HL-60 (cell line): ENCODE measurements around the gene HOXD8.

Source experiments
- POLR2AphosphoS5 ChIP-seq: IDR thresholded peaks from 2 replicates; pipeline ENCODE4 v1.6.1; 2012; ENCODE audit warnings: low read depth
- TF ChIP-seq, protein P1 (sequence below): IDR thresholded peaks from one replicate; pipeline ENCODE4 v1.5.1; 2011; ENCODE audit warnings: low read length, control low read depth, inconsistent platforms; ENCODE audit not compliant: insufficient read depth

DNA sequence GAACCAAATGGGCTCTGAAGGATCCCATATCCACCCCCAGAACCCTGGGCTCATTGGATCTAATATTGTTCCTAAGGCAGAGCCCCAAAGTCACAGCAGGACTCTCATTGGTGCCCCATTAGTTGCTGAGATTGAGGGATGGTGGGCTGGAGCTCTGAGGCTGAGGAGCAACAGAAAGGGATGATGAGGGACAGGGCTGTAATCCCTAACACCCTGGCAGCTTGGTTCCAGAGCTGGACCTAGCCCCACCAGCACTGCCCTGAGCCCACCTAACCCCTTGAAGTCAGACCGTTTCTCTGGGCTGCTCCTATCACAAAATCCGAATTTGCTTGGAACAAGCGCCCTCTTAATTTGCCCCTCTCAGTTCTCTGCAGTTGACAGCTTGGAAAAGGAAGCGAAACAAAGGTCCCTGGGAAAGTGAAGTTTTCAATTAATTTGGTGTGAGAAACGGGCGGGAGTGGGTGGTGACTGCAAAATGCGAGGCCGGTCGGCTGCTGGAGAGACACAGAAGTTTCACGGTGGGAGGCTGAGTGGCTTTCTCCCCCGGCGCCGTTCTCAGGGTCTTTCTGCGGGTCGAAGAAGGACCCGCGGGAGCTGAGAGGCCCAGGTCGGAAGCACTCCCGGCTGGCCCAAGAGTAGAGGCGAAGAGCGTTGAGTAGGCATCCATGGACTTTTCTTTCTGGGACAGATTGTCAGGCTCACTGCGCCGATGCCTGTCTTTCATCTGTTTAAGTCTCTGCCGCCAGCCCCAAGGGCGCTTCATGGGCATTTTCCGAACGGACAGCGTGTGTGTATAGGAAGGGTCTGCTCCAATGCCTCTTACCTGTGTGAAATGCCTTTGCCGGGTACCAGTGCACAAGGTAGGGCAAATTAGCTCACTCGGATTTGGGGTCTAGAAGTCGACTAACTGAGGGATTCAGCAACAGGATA, 37.9 kb upstream of the HOXD8 start:
- TF ChIP-seq, protein P1, sequence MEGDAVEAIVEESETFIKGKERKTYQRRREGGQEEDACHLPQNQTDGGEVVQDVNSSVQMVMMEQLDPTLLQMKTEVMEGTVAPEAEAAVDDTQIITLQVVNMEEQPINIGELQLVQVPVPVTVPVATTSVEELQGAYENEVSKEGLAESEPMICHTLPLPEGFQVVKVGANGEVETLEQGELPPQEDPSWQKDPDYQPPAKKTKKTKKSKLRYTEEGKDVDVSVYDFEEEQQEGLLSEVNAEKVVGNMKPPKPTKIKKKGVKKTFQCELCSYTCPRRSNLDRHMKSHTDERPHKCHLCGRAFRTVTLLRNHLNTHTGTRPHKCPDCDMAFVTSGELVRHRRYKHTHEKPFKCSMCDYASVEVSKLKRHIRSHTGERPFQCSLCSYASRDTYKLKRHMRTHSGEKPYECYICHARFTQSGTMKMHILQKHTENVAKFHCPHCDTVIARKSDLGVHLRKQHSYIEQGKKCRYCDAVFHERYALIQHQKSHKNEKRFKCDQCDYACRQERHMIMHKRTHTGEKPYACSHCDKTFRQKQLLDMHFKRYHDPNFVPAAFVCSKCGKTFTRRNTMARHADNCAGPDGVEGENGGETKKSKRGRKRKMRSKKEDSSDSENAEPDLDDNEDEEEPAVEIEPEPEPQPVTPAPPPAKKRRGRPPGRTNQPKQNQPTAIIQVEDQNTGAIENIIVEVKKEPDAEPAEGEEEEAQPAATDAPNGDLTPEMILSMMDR, result no peak
- no peak for TF ChIP-seq POLR2AphosphoS5
